SK-N-SH (cell line): ENCODE data around the gene SYCP1.

ENCODE experiments used
- EP300 ChIP-seq, 2 experiments: IDR thresholded peaks; 2 replicates each; pipeline versions ENCODE4 v1.4.0 to v1.6.1; 2012; ENCODE audit warnings: borderline replicate concordance in 1 of 2, low read depth in 1 of 2, low read length in 1 of 2
- EZH2phosphoT487 ChIP-seq: fragments of 200-600 bp; sonication (generic); IDR thresholded peaks from 2 replicates; pipeline ENCODE4 v1.6.1; 2017; ENCODE audit warnings: low read depth, mixed run types, mild to moderate bottlenecking, antibody characterized with exemption, moderate library complexity, borderline replicate concordance
- FOXJ3 ChIP-seq: sonication (generic); formaldehyde crosslinking; IDR thresholded peaks from 2 replicates; pipeline ENCODE4 v1.5.1; 2020; ENCODE audit warnings: mild to moderate bottlenecking, missing genetic modification reagents
- GABPA ChIP-seq: IDR thresholded peaks from 2 replicates; pipeline ENCODE4 v1.4.0; 2012; ENCODE audit warnings: low read depth, mild to moderate bottlenecking
- JUND ChIP-seq: IDR thresholded peaks from 2 replicates; pipeline ENCODE4 v1.4.0; 2012
- NFIC ChIP-seq: IDR thresholded peaks from 2 replicates; pipeline ENCODE4 v1.4.0; 2012; ENCODE audit warnings: borderline replicate concordance
- RAD21 ChIP-seq: IDR thresholded peaks from 2 replicates; pipeline ENCODE4 v1.6.1; 2012; ENCODE audit warnings: mild to moderate bottlenecking, low read length
- TEAD4 ChIP-seq: IDR thresholded peaks from 2 replicates; pipeline ENCODE4 v1.4.0; 2012; ENCODE audit warnings: mild to moderate bottlenecking, borderline replicate concordance; ENCODE audit not compliant: insufficient read depth
- TF ChIP-seq, protein P1 (sequence below): fragments of 200-600 bp; sonication (generic); IDR thresholded peaks from 2 replicates; pipeline ENCODE4 v1.6.1; 2017; ENCODE audit warnings: antibody characterized with exemption, mild to moderate bottlenecking, moderate library complexity
- TF ChIP-seq, protein P2 (sequence below): IDR thresholded peaks from 2 replicates; pipeline ENCODE4 v1.4.0; 2012; ENCODE audit warnings: low read depth, borderline replicate concordance

GRCh38 chr1:114959423-114959822, 104.8 kb downstream of the SYCP1 start:
- TF ChIP-seq, protein P1, sequence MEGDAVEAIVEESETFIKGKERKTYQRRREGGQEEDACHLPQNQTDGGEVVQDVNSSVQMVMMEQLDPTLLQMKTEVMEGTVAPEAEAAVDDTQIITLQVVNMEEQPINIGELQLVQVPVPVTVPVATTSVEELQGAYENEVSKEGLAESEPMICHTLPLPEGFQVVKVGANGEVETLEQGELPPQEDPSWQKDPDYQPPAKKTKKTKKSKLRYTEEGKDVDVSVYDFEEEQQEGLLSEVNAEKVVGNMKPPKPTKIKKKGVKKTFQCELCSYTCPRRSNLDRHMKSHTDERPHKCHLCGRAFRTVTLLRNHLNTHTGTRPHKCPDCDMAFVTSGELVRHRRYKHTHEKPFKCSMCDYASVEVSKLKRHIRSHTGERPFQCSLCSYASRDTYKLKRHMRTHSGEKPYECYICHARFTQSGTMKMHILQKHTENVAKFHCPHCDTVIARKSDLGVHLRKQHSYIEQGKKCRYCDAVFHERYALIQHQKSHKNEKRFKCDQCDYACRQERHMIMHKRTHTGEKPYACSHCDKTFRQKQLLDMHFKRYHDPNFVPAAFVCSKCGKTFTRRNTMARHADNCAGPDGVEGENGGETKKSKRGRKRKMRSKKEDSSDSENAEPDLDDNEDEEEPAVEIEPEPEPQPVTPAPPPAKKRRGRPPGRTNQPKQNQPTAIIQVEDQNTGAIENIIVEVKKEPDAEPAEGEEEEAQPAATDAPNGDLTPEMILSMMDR, result no peak
- TF ChIP-seq FOXJ3 (CRISPR knock-in tag), result no peak
- no peak for TF ChIP-seq EP300 (IDR thresholded peaks at IDR 0.05; ENCODE audit: borderline replicate concordance in 1 of 2, low read depth in 1 of 2, low read length in 1 of 2)
- TF ChIP-seq NFIC, result no peak
- TF ChIP-seq EZH2phosphoT487, result no peak
- no peak for TF ChIP-seq JUND
- no peak for TF ChIP-seq TEAD4
- TF ChIP-seq GABPA, result no peak
- TF ChIP-seq RAD21, result no peak
- TF ChIP-seq, protein P2, sequence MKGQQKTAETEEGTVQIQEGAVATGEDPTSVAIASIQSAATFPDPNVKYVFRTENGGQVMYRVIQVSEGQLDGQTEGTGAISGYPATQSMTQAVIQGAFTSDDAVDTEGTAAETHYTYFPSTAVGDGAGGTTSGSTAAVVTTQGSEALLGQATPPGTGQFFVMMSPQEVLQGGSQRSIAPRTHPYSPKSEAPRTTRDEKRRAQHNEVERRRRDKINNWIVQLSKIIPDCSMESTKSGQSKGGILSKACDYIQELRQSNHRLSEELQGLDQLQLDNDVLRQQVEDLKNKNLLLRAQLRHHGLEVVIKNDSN, result no peak
